Lung (tissue), 12 donors: ENCODE measurements around the gene SYNGR3. TPM values are rescaled to one million over a fixed set of nuclear protein-coding genes. Genes with fewer than 3 reads are reported as not detected.

ENCODE experiments used
- ATAC-seq: fragments of 200-7000 bp; cut with Tn5 transposase; one replicate; pipeline ENCODE4 v1.9.1; 2020; ENCODE audit warnings: moderate number of reproducible peaks; ENCODE audit not compliant: insufficient read depth, low FRiP score
- DNase-seq, 3 donors: peaks; one replicate each; pipeline ENCODE4 v3.0.0-alpha.2; 2013 to 2017
- H3K27ac ChIP-seq, 2 donors: one replicate each; pipeline ENCODE4 v1.5.1; 2013; ENCODE audit warnings: mild to moderate bottlenecking in 2 of 2, moderate library complexity in 2 of 2, control low read depth in 1 of 2, inconsistent platforms in 1 of 2, low read depth in 1 of 2, low read length in 1 of 2
- H3K27me3 ChIP-seq, 3 donors: one replicate each; pipeline ENCODE4 v1.5.1; 2013; ENCODE audit warnings: low read length in 2 of 3; ENCODE audit not compliant: control insufficient read depth in 3 of 3, insufficient read depth in 3 of 3
- H3K36me3 ChIP-seq, 4 donors: one replicate each; pipeline ENCODE4 v1.5.1; 2013; ENCODE audit warnings: low read length in 4 of 4, mild to moderate bottlenecking in 1 of 4, moderate library complexity in 1 of 4; ENCODE audit not compliant: control insufficient read depth in 4 of 4, insufficient read depth in 4 of 4
- H3K4me1 ChIP-seq, 5 donors: one replicate each; pipeline ENCODE4 v1.5.1; 2013; ENCODE audit warnings: low read length in 5 of 5, mild to moderate bottlenecking in 2 of 5, moderate library complexity in 1 of 5; ENCODE audit not compliant: control insufficient read depth in 5 of 5, insufficient read depth in 5 of 5
- H3K4me3 ChIP-seq: one replicate; pipeline ENCODE4 v1.5.1; 2013; ENCODE audit warnings: mild to moderate bottlenecking, control low read depth, moderate library complexity
- H3K9ac ChIP-seq, 2 donors: one replicate each; pipeline ENCODE4 v1.5.1; 2013; ENCODE audit warnings: low read length in 2 of 2, control low read depth in 1 of 2; ENCODE audit not compliant: insufficient read depth in 1 of 2
- H3K9me3 ChIP-seq, 4 donors: one replicate each; pipeline ENCODE4 v1.5.1; 2013; ENCODE audit warnings: low read length in 3 of 4, mild to moderate bottlenecking in 1 of 4, moderate library complexity in 1 of 4; ENCODE audit not compliant: control insufficient read depth in 4 of 4, insufficient read depth in 3 of 4
- WGBS, 2 donors: extraction: QIAGEN DNeasy Blood & Tissue Kit; methylation state at CpG; one replicate each; pipeline ENCODE4 v1.1.7; 2013; 5-methylcytosine and 5-hydroxymethylcytosine counted together
- polyA plus RNA-seq, 2 donors: library from polyadenylated mRNA; stranded (reverse); fragments of 200-250 nt; gene quantifications; one replicate each; pipeline ENCODE4 v1.2.1, GENCODE V29; 2013
- total RNA-seq, 2 donors: library from RNA; depleted of rRNA in 1 of 2; stranded (reverse); fragments of >200 nt in 1 of 2; gene quantifications; one replicate each; pipeline ENCODE4 v1.2.1, GENCODE V29; 2014 to 2021
- TF ChIP-seq, protein P1 (sequence below): IDR thresholded peaks from 2 replicates; pipeline ENCODE4 v1.5.1; 2012; ENCODE audit warnings: mild to moderate bottlenecking; ENCODE audit errors: control extremely low read depth, extremely low read depth
- donor health status: control.
- donor health status: control.
- donor health status: Bipolar disorder and iron deficiency.
- donor health status: healthy.
- donor health status: DM: yes; HTN: yes; CAD: no.

The SYNGR3 gene
- total and polyA plus RNA-seq, 4 donors: 0.10 to 0.69 (median 0.43) TPM

DNA sequence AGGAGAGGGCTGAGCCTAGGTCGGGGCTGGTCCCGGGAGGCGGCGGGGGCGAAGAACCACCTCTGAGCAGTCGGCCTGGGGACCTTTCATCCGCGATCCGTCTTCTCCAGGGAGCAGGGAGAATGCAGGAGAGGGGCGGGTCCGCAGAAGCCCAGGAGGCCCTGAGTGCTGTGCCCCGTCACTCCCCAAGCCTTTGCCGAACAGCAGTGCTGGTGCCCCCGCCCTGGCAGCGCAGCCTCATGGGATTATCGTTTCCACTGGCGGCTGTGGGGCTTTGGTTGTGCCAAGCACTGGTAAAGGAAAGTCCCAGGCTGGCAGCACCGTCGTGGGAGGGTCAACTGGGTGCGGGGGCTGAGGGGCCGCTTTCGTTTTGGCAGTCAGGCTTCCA, 17.3 kb upstream of the SYNGR3 start:
- Histone ChIP-seq H3K36me3 (peaks cover 0 to 35% (median 15%) of the 10 kb centered on the region in 4 donors), H3K27ac (no peak overlapping the region), H3K9me3 (peaks cover 0 to 14% (median 0%) of the 10 kb centered on the region in 4 donors), H3K9ac (peak overlapping the region; percentile 23 to 63), H3K27me3 (no peaks in the 10 kb centered on the region), H3K4me1 (peaks cover 0 to 11% (median 7%) of the 10 kb centered on the region in 5 donors), H3K4me3 (peak overlapping the region; percentile 97)
- TF ChIP-seq, protein P1, sequence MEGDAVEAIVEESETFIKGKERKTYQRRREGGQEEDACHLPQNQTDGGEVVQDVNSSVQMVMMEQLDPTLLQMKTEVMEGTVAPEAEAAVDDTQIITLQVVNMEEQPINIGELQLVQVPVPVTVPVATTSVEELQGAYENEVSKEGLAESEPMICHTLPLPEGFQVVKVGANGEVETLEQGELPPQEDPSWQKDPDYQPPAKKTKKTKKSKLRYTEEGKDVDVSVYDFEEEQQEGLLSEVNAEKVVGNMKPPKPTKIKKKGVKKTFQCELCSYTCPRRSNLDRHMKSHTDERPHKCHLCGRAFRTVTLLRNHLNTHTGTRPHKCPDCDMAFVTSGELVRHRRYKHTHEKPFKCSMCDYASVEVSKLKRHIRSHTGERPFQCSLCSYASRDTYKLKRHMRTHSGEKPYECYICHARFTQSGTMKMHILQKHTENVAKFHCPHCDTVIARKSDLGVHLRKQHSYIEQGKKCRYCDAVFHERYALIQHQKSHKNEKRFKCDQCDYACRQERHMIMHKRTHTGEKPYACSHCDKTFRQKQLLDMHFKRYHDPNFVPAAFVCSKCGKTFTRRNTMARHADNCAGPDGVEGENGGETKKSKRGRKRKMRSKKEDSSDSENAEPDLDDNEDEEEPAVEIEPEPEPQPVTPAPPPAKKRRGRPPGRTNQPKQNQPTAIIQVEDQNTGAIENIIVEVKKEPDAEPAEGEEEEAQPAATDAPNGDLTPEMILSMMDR: no peak
- ATAC-seq (no peak), DNase-seq (no peak)
- WGBS, 2 donors: 3 to 5% methylated on average over 20 to 22 of the region's 22 CpGs

DNA sequence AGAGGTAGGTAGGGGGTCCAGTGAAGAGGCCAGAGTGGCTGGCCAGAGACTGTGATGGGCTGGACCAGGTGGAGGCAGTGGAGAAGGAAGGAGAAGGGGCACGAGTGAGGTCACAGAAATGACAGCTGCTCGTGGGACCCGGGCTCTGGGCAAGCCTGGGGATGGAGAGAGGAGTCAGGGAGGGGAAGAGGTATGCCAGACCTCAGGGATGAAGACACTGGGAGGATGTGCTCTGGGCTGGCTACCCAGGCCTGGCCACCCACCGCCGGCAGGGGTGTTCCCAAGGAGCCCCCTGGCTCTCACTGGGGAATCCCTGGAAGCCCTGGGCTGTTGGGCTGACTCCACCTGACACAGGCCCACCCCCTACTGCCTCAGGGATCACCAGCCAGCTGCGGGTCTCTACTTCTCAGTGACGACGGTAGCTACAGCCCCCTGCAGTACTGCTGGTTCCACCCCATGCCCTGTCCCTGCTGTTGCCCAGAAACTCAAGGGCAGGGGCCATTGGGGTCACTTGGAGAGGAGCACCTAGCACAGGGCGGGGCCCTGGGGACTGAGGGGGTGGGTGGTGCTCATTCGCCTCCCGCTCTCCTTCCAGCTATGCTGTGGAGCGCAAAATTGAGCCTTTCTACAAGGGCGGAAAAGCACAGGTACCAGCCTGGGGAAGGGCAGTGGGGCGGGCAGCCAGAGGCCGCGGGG, 16.2 kb upstream of the SYNGR3 start:
- Histone ChIP-seq H3K36me3 (peaks cover 0 to 46% (median 20%) of the 10 kb centered on the region in 4 donors), H3K4me1 (peaks cover 0 to 11% (median 7%) of the 10 kb centered on the region in 5 donors), H3K27ac (no peak overlapping the region), H3K4me3 (no peak overlapping the region), H3K9ac (no peak overlapping the region), H3K9me3 (peaks cover 0 to 23% (median 0%) of the 10 kb centered on the region in 4 donors), H3K27me3 (peaks cover 0 to 5% (median 0%) of the 10 kb centered on the region in 3 donors)
- 91 to 96% methylated on average over 15 to 16 of the region's 16 CpGs for WGBS, 2 donors
- TF ChIP-seq, protein P1: no peak
- DNase-seq (no peak), ATAC-seq (no peak)

DNA sequence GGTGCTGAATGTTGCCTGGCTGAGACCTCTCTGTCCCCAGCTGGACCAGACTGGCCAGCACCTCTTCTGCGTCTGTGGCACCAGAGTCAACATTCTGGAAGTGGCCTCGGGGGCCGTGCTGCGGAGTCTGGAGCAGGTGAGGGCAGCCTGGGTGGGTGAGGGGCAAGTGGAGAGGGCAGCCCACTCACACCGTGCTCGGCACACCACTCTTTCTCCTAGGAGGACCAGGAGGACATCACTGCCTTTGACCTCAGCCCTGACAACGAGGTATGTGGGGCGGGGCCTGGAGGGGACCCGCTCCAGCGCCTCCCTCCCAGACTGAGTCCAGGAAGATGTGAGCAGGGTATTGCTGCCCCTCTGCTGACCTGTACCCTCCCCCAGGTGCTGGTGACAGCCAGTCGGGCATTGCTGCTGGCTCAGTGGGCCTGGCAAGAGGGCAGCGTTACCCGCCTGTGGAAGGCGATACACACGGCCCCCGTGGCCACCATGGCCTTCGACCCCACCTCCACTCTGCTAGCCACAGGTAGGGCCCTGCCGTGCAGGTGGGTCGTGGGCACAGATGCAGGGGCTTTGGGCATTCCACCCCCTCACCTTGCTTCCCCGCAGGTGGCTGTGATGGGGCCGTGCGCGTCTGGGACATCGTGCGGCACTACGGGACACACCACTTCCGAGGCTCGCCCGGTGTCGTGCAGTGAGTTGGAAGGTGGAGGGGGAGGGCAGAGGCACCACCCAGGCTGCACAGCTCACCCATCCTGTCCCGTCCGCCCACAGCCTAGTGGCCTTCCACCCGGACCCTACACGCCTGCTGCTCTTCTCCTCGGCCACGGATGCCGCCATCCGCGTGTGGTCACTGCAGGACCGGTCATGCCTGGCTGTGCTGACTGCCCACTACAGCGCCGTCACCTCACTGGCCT, 15.4 kb upstream of the SYNGR3 start:
- Histone ChIP-seq H3K9me3 (peaks cover 0 to 24% (median 0%) of the 10 kb centered on the region in 4 donors), H3K9ac (no peak overlapping the region), H3K36me3 (peaks cover 0 to 47% (median 20%) of the 10 kb centered on the region in 4 donors), H3K4me3 (no peak overlapping the region), H3K27me3 (peaks cover 0 to 10% (median 0%) of the 10 kb centered on the region in 3 donors), H3K4me1 (peaks cover 0 to 11% (median 7%) of the 10 kb centered on the region in 5 donors), H3K27ac (no peak overlapping the region)
- DNase-seq: no peak
- no peak for ATAC-seq
- WGBS, 2 donors: 94 to 97% methylated on average over 41 to 42 of the region's 42 CpGs
- TF ChIP-seq, protein P1: no peak
